HCT116 (cell line): ENCODE data around the gene TXNDC15. TPM values are rescaled to one million over a fixed set of nuclear protein-coding genes. Genes with fewer than 3 reads are reported as not detected.

Experiments
- ATAC-seq: fragments of 200-7000 bp; cut with Tn5 transposase; 2 replicates; pipeline ENCODE4 v1.9.1; 2020; ENCODE audit warnings: mild to moderate bottlenecking, moderate library complexity
- BruUV-seq: library from RNA; stranded (reverse); fragments of 400-500 nt; replicated peaks from 2 replicates; lab custom pipeline; 2021; lab: Mats Ljungman, UMichigan
- CTCF ChIA-PET: fragments of 300-600 bp; sonication (Branson Sonifier 250); formaldehyde crosslinking; loops from one replicate; lab custom pipeline; 2021; ENCODE audit warnings: antibody characterized with exemption; lab: Charles Lee
- POLR2A ChIA-PET: fragments of 300-600, 350-600 bp; sonication (Branson Sonifier 250); formaldehyde crosslinking; loops from one replicate; lab custom pipeline; 2021; ENCODE audit warnings: antibody characterized with exemption; lab: Charles Lee
- RAD21 ChIA-PET, 2 experiments: fragments of 300-600 bp; sonication (Branson Sonifier 250); formaldehyde crosslinking; loops; one replicate each; lab custom pipeline; 2023; ENCODE audit warnings: low total read pairs in 2 of 2; ENCODE audit not compliant: uncharacterized antibody in 2 of 2, unreplicated experiment in 2 of 2, low non-redundant PET in 1 of 2; lab: Charles Lee
- DNase-seq: peaks from one replicate; pipeline ENCODE4 v3.0.0-alpha.2; 2010; ENCODE audit warnings: low read depth, low spot score
- H2AFZ ChIP-seq: fragments of 200-600 bp; shearing (Covaris generic), sonication (generic); 2 replicates; pipeline ENCODE4 v1.6.1; 2017; ENCODE audit warnings: low read depth, mixed run types, mixed read lengths, antibody characterized with exemption, low read length; ENCODE audit not compliant: poor library complexity, severe bottlenecking
- H3K27ac ChIP-seq: 2 replicates; pipeline ENCODE4 v1.5.1; 2012; ENCODE audit warnings: low read depth, low read length
- H3K27me3 ChIP-seq: fragments of 200-600 bp; sonication (generic); 2 replicates; pipeline ENCODE4 v1.6.1; 2016; ENCODE audit warnings: mixed run types, low read length, mixed read lengths; ENCODE audit not compliant: insufficient read depth
- H3K36me3 ChIP-seq, 2 experiments: fragments of 200-500 bp in 1 of 2; fragments of 200-600 bp in 1 of 2; sonication (Bioruptor generic) in 1 of 2; sonication (generic) in 1 of 2; 2 replicates each; pipeline versions ENCODE4 v1.5.1 to v1.6.1; 2014 to 2016; ENCODE audit warnings: low read length in 2 of 2, inconsistent platforms in 1 of 2, mixed read lengths in 1 of 2, mixed run types in 1 of 2; ENCODE audit not compliant: insufficient read depth in 2 of 2, control insufficient read depth in 1 of 2
- H3K4me1 ChIP-seq, 2 experiments: fragments of 200-600 bp in 1 of 2; sonication (generic) in 1 of 2; 2 replicates each; pipeline versions ENCODE4 v1.5.1 to v1.6.1; 2012 to 2017; ENCODE audit warnings: low read length in 2 of 2, inconsistent platforms in 1 of 2, mild to moderate bottlenecking in 1 of 2, mixed read lengths in 1 of 2, mixed run types in 1 of 2, moderate library complexity in 1 of 2; ENCODE audit not compliant: insufficient read depth in 2 of 2, control insufficient read depth in 1 of 2
- H3K4me2 ChIP-seq: fragments of 200-600 bp; sonication (generic); 2 replicates; pipeline ENCODE4 v1.6.1; 2017; ENCODE audit warnings: mixed run types, low read length, mixed read lengths
- H3K4me3 ChIP-seq, 2 experiments: fragments of 200-600 bp in 1 of 2; sonication (generic) in 1 of 2; replicated peaks in 1 of 2; 2 replicates each; pipeline ENCODE4 v1.5.1; 2011 to 2016; ENCODE audit warnings: low read length in 2 of 2, control low read depth in 1 of 2, low read depth in 1 of 2, mild to moderate bottlenecking in 1 of 2, mixed read lengths in 1 of 2, mixed run types in 1 of 2
- H3K79me2 ChIP-seq: fragments of 200-600 bp; sonication (generic); 2 replicates; pipeline ENCODE4 v1.6.1; 2017; ENCODE audit warnings: mild to moderate bottlenecking, mixed run types, low read length, moderate library complexity, mixed read lengths; ENCODE audit not compliant: insufficient read depth
- H3K9ac ChIP-seq: fragments of 200-600 bp; sonication (generic); 2 replicates; pipeline ENCODE4 v1.6.1; 2016; ENCODE audit warnings: low read length, mixed read lengths
- H3K9me2 ChIP-seq: fragments of 200-600 bp; sonication (generic), shearing (Covaris generic); 2 replicates; pipeline ENCODE4 v1.6.1; 2017; ENCODE audit warnings: mixed run types, mild to moderate bottlenecking, moderate library complexity; ENCODE audit not compliant: insufficient read depth
- H3K9me3 ChIP-seq, 2 experiments: fragments of 200-500 bp in 1 of 2; fragments of 200-600 bp in 1 of 2; sonication (Bioruptor generic) in 1 of 2; sonication (generic) in 1 of 2; 2 replicates each; pipeline ENCODE4 v1.6.1; 2014 to 2017; ENCODE audit warnings: low read length in 2 of 2, mixed read lengths in 2 of 2, inconsistent platforms in 1 of 2, low read depth in 1 of 2, mild to moderate bottlenecking in 1 of 2, mixed run types in 1 of 2, moderate library complexity in 1 of 2; ENCODE audit not compliant: control insufficient read depth in 1 of 2, insufficient read depth in 1 of 2
- H4K20me1 ChIP-seq: fragments of 200-600 bp; sonication (generic), shearing (Covaris generic); 2 replicates; pipeline ENCODE4 v1.6.1; 2017; ENCODE audit warnings: mixed run types, mild to moderate bottlenecking, moderate library complexity; ENCODE audit not compliant: insufficient read depth
- CBX3 ChIP-seq: IDR thresholded peaks from 2 replicates; pipeline ENCODE4 v1.6.1; 2012; ENCODE audit warnings: low read depth
- EZH2phosphoT487 ChIP-seq: fragments of 200-600 bp; IDR thresholded peaks from 2 replicates; pipeline ENCODE4 v1.6.1; 2018; ENCODE audit warnings: antibody characterized with exemption, borderline replicate concordance
- FOSL1 ChIP-seq: IDR thresholded peaks from 2 replicates; pipeline ENCODE4 v1.6.1; 2012; ENCODE audit warnings: low read depth
- JUND ChIP-seq: IDR thresholded peaks from 2 replicates; pipeline ENCODE4 v1.6.1; 2012
- POLR2A ChIP-seq: IDR thresholded peaks from 2 replicates; pipeline ENCODE4 v1.7.0; 2011; ENCODE audit warnings: borderline replicate concordance; ENCODE audit not compliant: insufficient read depth, insufficient read length; ENCODE audit errors: extremely low read depth
- RAD21 ChIP-seq: IDR thresholded peaks from 2 replicates; pipeline ENCODE4 v1.6.1; 2012; ENCODE audit warnings: low read depth, mild to moderate bottlenecking
- SIN3A ChIP-seq: IDR thresholded peaks from 2 replicates; pipeline ENCODE4 v1.6.1; 2012; ENCODE audit warnings: low read depth
- TCF7L2 ChIP-seq: IDR thresholded peaks from 2 replicates; pipeline ENCODE4 v1.7.0; 2011; ENCODE audit warnings: borderline replicate concordance, inconsistent platforms; ENCODE audit not compliant: insufficient read depth, insufficient read length; ENCODE audit errors: extremely low read depth
- YY1 ChIP-seq: IDR thresholded peaks from 2 replicates; pipeline ENCODE4 v1.6.1; 2011; ENCODE audit warnings: low read length, low read depth, moderate library complexity, mild to moderate bottlenecking; ENCODE audit not compliant: insufficient replicate concordance; ENCODE audit errors: extremely low read depth
- intact Hi-C: fragments of 100-400 bp; cut with micrococcal nuclease; formaldehyde crosslinking; loops from 2 replicates; pipeline ENCODE4 v1.10.0; 2022
- total RNA-seq: library from RNA; stranded (reverse); gene quantifications from one replicate; pipeline ENCODE4 v1.2.1, GENCODE V29; 2021; ENCODE audit not compliant: unreplicated experiment
- TF ChIP-seq, protein P1 (sequence below): IDR thresholded peaks from 2 replicates; pipeline ENCODE4 v1.6.1; 2012; ENCODE audit warnings: low read depth
- TF ChIP-seq, protein P2 (sequence below): IDR thresholded peaks from 2 replicates; pipeline ENCODE4 v1.6.1; 2012

TXNDC15 gene
- total RNA-seq, 1 experiment from 2014 or later: 17.8 TPM

DNA sequence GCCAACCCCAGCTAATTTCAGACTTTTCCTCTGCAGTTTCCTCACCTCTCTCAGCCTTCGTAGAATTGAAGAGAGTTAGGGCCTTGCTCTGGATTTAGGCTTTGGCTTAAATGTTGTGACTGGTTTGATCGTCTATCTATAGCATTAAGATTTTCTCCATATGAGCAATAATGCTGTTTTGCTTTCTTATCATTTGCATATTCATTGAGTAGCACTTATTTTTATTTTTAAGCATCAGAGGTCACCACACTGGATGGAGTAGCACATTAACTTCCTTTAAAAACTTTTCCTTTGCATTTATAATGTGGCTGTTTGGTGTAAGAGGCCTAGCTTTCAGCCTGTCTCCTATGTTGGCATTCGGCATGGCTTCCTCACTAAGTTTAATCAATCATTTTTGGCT lies 18.1 kb downstream of the TXNDC15 start:
- Histone ChIP-seq H3K9me3 (no peaks in the 10 kb centered on the region), H3K36me3 (0 out of 4 replicates have a peak, but pooled peaks cover 0 to 4% of the 10 kb centered on the region in 2 experiments), H3K9me2 (no peaks in the 10 kb centered on the region), H3K4me2 (no peak overlapping the region), H3K27ac (no peak overlapping the region), H3K79me2 (no peaks in the 10 kb centered on the region), H2AFZ (no peak overlapping the region), H3K27me3 (no peaks in the 10 kb centered on the region), H3K4me3 (no peak overlapping the region), H3K9ac (no peak overlapping the region), H4K20me1 (no peaks in the 10 kb centered on the region), H3K4me1 (no peaks in the 10 kb centered on the region)
- ChIA-PET RAD21 (interaction anchor here in 1 of 2 experiments (0.7 kb wide), 1 partner anchor 12 kb away, joined by 3 read pairs; the partner anchor contains the start of gene PCBD2), CTCF (interaction anchor here (1.4 kb wide), 1 partner anchor 12 kb away, joined by 6 read pairs; the partner anchor contains the start of gene PCBD2), POLR2A (no interaction called here)
- intact Hi-C loops: no loop called here
- TF ChIP-seq, protein P1, sequence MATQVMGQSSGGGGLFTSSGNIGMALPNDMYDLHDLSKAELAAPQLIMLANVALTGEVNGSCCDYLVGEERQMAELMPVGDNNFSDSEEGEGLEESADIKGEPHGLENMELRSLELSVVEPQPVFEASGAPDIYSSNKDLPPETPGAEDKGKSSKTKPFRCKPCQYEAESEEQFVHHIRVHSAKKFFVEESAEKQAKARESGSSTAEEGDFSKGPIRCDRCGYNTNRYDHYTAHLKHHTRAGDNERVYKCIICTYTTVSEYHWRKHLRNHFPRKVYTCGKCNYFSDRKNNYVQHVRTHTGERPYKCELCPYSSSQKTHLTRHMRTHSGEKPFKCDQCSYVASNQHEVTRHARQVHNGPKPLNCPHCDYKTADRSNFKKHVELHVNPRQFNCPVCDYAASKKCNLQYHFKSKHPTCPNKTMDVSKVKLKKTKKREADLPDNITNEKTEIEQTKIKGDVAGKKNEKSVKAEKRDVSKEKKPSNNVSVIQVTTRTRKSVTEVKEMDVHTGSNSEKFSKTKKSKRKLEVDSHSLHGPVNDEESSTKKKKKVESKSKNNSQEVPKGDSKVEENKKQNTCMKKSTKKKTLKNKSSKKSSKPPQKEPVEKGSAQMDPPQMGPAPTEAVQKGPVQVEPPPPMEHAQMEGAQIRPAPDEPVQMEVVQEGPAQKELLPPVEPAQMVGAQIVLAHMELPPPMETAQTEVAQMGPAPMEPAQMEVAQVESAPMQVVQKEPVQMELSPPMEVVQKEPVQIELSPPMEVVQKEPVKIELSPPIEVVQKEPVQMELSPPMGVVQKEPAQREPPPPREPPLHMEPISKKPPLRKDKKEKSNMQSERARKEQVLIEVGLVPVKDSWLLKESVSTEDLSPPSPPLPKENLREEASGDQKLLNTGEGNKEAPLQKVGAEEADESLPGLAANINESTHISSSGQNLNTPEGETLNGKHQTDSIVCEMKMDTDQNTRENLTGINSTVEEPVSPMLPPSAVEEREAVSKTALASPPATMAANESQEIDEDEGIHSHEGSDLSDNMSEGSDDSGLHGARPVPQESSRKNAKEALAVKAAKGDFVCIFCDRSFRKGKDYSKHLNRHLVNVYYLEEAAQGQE: no peak
- no peak for TF ChIP-seq CBX3
- TF ChIP-seq JUND: no peak
- TF ChIP-seq RAD21: no peak
- TF ChIP-seq POLR2A: no peak
- TF ChIP-seq TCF7L2: no peak
- no peak for TF ChIP-seq SIN3A
- TF ChIP-seq FOSL1: no peak
- TF ChIP-seq EZH2phosphoT487: no peak
- TF ChIP-seq, protein P2, sequence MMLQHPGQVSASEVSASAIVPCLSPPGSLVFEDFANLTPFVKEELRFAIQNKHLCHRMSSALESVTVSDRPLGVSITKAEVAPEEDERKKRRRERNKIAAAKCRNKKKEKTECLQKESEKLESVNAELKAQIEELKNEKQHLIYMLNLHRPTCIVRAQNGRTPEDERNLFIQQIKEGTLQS: no peak
- TF ChIP-seq YY1: no peak
- BruUV-seq: no TSS peak
- ATAC-seq: no peak
- no peak for DNase-seq
